ENCODE measurements around the gene HTR2A. TPM values are rescaled to one million over a fixed set of nuclear protein-coding genes. Genes with fewer than 3 reads are reported as not detected.

The HTR2A gene
- total RNA-seq, 1 experiment from 2014 or later = not detected

GRCh38 chr13:46858776-46859175, 38.1 kb downstream of the HTR2A start:
- Histone ChIP-seq H3K4me2 (ENCODE audit: low read length) (no peak overlapping the region), H3K4me1 (ENCODE audit: control insufficient read depth in 1 of 2, insufficient read depth in 2 of 2, low read length in 2 of 2) (no peaks in the 10 kb centered on the region), H3K9ac (ENCODE audit: low read length) (no peak overlapping the region), H2AFZ (ENCODE audit: low read depth, low read length, poor library complexity, severe bottlenecking) (no peak overlapping the region), H4K20me1 (ENCODE audit: insufficient read depth) (no peaks in the 10 kb centered on the region), H3K36me3 (ENCODE audit: control insufficient read depth in 1 of 2, insufficient read depth in 2 of 2, low read length in 2 of 2) (no peaks in the 10 kb centered on the region), H3K79me2 (ENCODE audit: insufficient read depth, low read length) (no peaks in the 10 kb centered on the region), H3K9me2 (ENCODE audit: insufficient read depth) (no peaks in the 10 kb centered on the region), H3K4me3 (replicated peaks in 1 of 2; ENCODE audit: low read depth in 1 of 2, low read length in 2 of 2) (no peak overlapping the region), H3K27me3 (ENCODE audit: insufficient read depth, low read length) (peaks cover 69% of the 10 kb centered on the region), H3K27ac (ENCODE audit: low read depth, low read length) (no peak overlapping the region), H3K9me3 (ENCODE audit: control insufficient read depth in 1 of 2, insufficient read depth in 1 of 2, low read depth in 1 of 2, low read length in 2 of 2) (no peaks in the 10 kb centered on the region)
- BruUV-seq (replicated peaks) = no TSS peak
- TF ChIP-seq EGR1 (IDR thresholded peaks at IDR 0.05; ENCODE audit: low read depth) = no peak
- TF ChIP-seq EZH2 (IDR thresholded peaks at IDR 0.05) = no peak
- TF ChIP-seq CBX3 (IDR thresholded peaks at IDR 0.05; ENCODE audit: low read depth) = no peak
- TF ChIP-seq, protein P1, sequence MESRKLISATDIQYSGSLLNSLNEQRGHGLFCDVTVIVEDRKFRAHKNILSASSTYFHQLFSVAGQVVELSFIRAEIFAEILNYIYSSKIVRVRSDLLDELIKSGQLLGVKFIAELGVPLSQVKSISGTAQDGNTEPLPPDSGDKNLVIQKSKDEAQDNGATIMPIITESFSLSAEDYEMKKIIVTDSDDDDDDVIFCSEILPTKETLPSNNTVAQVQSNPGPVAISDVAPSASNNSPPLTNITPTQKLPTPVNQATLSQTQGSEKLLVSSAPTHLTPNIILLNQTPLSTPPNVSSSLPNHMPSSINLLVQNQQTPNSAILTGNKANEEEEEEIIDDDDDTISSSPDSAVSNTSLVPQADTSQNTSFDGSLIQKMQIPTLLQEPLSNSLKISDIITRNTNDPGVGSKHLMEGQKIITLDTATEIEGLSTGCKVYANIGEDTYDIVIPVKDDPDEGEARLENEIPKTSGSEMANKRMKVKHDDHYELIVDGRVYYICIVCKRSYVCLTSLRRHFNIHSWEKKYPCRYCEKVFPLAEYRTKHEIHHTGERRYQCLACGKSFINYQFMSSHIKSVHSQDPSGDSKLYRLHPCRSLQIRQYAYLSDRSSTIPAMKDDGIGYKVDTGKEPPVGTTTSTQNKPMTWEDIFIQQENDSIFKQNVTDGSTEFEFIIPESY (IDR thresholded peaks at IDR 0.05; ENCODE audit: extremely low read depth, insufficient replicate concordance, low read length) = no peak
- no peak for TF ChIP-seq JUND (IDR thresholded peaks at IDR 0.05)
- ATAC-seq (no peak), DNase-seq (ENCODE audit: low read depth, low spot score) (no peak)
- ChIA-PET RAD21 (ENCODE audit: low non-redundant PET in 1 of 2, low total read pairs in 2 of 2, uncharacterized antibody in 2 of 2, unreplicated experiment in 2 of 2) (no interaction called here), CTCF (no interaction called here), POLR2A (no interaction called here)
- intact Hi-C loops (cut with micrococcal nuclease) = no loop called here

GRCh38 chr13:46858163-46858562, 38.7 kb downstream of the HTR2A start:
- Histone ChIP-seq H4K20me1 (ENCODE audit: insufficient read depth) (no peaks in the 10 kb centered on the region), H3K9ac (ENCODE audit: low read length) (no peak overlapping the region), H3K4me2 (ENCODE audit: low read length) (no peak overlapping the region), H3K4me1 (ENCODE audit: control insufficient read depth in 1 of 2, insufficient read depth in 2 of 2, low read length in 2 of 2) (no peaks in the 10 kb centered on the region), H3K27ac (ENCODE audit: low read depth, low read length) (no peak overlapping the region), H3K79me2 (ENCODE audit: insufficient read depth, low read length) (no peaks in the 10 kb centered on the region), H3K9me3 (ENCODE audit: control insufficient read depth in 1 of 2, insufficient read depth in 1 of 2, low read depth in 1 of 2, low read length in 2 of 2) (no peaks in the 10 kb centered on the region), H3K9me2 (ENCODE audit: insufficient read depth) (no peaks in the 10 kb centered on the region), H3K4me3 (replicated peaks in 1 of 2; ENCODE audit: low read depth in 1 of 2, low read length in 2 of 2) (no peak overlapping the region), H3K36me3 (ENCODE audit: control insufficient read depth in 1 of 2, insufficient read depth in 2 of 2, low read length in 2 of 2) (no peaks in the 10 kb centered on the region), H3K27me3 (ENCODE audit: insufficient read depth, low read length) (peaks cover 75% of the 10 kb centered on the region), H2AFZ (ENCODE audit: low read depth, low read length, poor library complexity, severe bottlenecking) (no peak overlapping the region)
- ATAC-seq (no peak), DNase-seq (ENCODE audit: low read depth, low spot score) (no peak)
- no TSS peak for BruUV-seq (replicated peaks)
- ChIA-PET RAD21 (ENCODE audit: low non-redundant PET in 1 of 2, low total read pairs in 2 of 2, uncharacterized antibody in 2 of 2, unreplicated experiment in 2 of 2) (no interaction called here), CTCF (interaction anchor here (1.2 kb wide), 1 partner anchor 26 kb away, joined by 3 read pairs; no protein-coding TSS in a partner anchor), POLR2A (no interaction called here)
- intact Hi-C loops (cut with micrococcal nuclease) = no loop called here
- TF ChIP-seq, protein P2, sequence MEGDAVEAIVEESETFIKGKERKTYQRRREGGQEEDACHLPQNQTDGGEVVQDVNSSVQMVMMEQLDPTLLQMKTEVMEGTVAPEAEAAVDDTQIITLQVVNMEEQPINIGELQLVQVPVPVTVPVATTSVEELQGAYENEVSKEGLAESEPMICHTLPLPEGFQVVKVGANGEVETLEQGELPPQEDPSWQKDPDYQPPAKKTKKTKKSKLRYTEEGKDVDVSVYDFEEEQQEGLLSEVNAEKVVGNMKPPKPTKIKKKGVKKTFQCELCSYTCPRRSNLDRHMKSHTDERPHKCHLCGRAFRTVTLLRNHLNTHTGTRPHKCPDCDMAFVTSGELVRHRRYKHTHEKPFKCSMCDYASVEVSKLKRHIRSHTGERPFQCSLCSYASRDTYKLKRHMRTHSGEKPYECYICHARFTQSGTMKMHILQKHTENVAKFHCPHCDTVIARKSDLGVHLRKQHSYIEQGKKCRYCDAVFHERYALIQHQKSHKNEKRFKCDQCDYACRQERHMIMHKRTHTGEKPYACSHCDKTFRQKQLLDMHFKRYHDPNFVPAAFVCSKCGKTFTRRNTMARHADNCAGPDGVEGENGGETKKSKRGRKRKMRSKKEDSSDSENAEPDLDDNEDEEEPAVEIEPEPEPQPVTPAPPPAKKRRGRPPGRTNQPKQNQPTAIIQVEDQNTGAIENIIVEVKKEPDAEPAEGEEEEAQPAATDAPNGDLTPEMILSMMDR (IDR thresholded peaks at IDR 0.05 in 2 of 3, conservative IDR thresholded peaks at IDR 0.05 in 1 of 3; ENCODE audit: borderline replicate concordance in 1 of 3, insufficient read depth in 1 of 3, low read depth in 2 of 3, low read length in 2 of 3) = no peak
- no peak for TF ChIP-seq CEBPB (IDR thresholded peaks at IDR 0.05; ENCODE audit: low read depth)
- TF ChIP-seq ZFX (IDR thresholded peaks at IDR 0.05) = no peak
- no peak for TF ChIP-seq EZH2 (IDR thresholded peaks at IDR 0.05)
- no peak for TF ChIP-seq POLR2A (IDR thresholded peaks at IDR 0.05; ENCODE audit: borderline replicate concordance, extremely low read depth, insufficient read depth, insufficient read length)
- TF ChIP-seq TCF7L2 (IDR thresholded peaks at IDR 0.05; ENCODE audit: borderline replicate concordance, extremely low read depth, insufficient read depth, insufficient read length) = no peak
- TF ChIP-seq EZH2phosphoT487 (IDR thresholded peaks at IDR 0.05; ENCODE audit: borderline replicate concordance) = no peak
- TF ChIP-seq CBX3 (IDR thresholded peaks at IDR 0.05; ENCODE audit: low read depth) = no peak
- no peak for TF ChIP-seq SRF (IDR thresholded peaks at IDR 0.05; ENCODE audit: low read depth)
- TF ChIP-seq MAX (IDR thresholded peaks at IDR 0.05) = no peak
- TF ChIP-seq REST (IDR thresholded peaks at IDR 0.05; ENCODE audit: low read depth) = no peak
